ENCODE data around the gene CACNA1C. TPM values are rescaled to one million over a fixed set of nuclear protein-coding genes. Genes with fewer than 3 reads are reported as not detected.

CACNA1C gene
- total RNA-seq, 1 donor from 2014 or later, result 7.3 TPM

DNA sequence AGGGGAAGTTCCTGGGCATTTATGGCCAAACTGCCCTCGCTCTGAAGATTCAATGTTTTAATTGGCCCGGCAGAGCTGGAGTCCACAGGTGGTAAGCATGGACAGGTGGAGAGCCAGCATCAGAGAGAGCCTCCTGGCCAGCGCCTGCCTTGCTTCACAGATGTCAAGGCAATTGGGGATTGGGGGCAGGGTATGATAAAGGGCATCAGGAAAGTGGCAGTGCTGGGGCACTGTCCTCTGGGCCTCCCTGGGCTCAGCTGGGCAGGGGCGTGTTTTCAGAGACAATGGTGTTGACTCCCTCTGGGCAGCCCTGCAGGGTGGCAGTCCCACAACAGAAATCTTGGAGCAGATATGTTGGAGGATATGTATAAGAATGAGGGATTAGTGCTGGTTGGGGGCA, 237.3 kb downstream of the CACNA1C start:
- Histone ChIP-seq H3K9me3 (ENCODE audit: control insufficient read depth in 3 of 3, low read length in 3 of 3) (no peaks in the 10 kb centered on the region), H3K27me3 (ENCODE audit: control insufficient read depth in 3 of 3, insufficient read depth in 3 of 3, low read length in 3 of 3) (peaks cover 3 to 16% (median 4%) of the 10 kb centered on the region in 3 donors), H3K4me3 (ENCODE audit: low read length in 3 of 3) (no peak overlapping the region), H3K4me1 (ENCODE audit: control insufficient read depth in 3 of 3, insufficient read depth in 3 of 3, low read length in 3 of 3) (peaks cover 20 to 31% (median 26%) of the 10 kb centered on the region in 3 donors), H3K27ac (ENCODE audit: low read depth, low read length) (no peak overlapping the region), H3K36me3 (ENCODE audit: control insufficient read depth in 3 of 3, insufficient read depth in 3 of 3, low read length in 3 of 3) (no peaks in the 10 kb centered on the region), H3K9ac (ENCODE audit: low read depth in 1 of 3, low read length in 3 of 3) (no peak overlapping the region)

DNA sequence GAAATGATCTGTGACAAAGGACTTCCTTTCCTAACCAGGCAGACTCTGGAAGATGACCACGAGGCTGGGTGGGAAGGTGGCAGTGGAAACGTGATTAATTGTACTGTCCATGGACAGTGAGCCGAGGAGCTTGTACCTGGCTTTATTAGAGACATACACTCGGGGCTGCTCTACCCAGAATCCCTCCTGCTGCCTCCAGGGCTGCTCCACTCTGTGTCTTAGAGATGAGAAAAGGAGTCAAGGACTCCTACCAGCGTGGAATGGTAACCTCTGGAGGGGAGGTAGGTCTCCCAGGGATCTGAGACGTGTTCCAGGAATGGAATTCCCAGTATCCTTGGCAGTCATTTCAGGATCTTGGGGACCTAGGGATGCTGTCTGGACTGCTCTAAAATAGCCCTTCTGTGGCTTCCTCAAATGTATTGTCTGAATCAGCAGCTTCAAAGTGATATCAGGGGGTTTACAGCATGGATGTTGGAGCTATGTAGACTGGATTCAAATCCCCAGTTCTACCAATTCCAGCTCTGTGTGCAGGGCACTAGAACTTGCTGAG, 237.8 kb downstream of the CACNA1C start:
- Histone ChIP-seq H3K36me3 (ENCODE audit: control insufficient read depth in 3 of 3, insufficient read depth in 3 of 3, low read length in 3 of 3) (no peaks in the 10 kb centered on the region), H3K9ac (ENCODE audit: low read depth in 1 of 3, low read length in 3 of 3) (no peak overlapping the region), H3K4me3 (ENCODE audit: low read length in 3 of 3) (no peak overlapping the region), H3K27me3 (ENCODE audit: control insufficient read depth in 3 of 3, insufficient read depth in 3 of 3, low read length in 3 of 3) (peaks cover 3 to 11% (median 4%) of the 10 kb centered on the region in 3 donors), H3K27ac (ENCODE audit: low read depth, low read length) (no peak overlapping the region), H3K4me1 (ENCODE audit: control insufficient read depth in 3 of 3, insufficient read depth in 3 of 3, low read length in 3 of 3) (peaks cover 16 to 27% (median 23%) of the 10 kb centered on the region in 3 donors), H3K9me3 (ENCODE audit: control insufficient read depth in 3 of 3, low read length in 3 of 3) (no peaks in the 10 kb centered on the region)

DNA sequence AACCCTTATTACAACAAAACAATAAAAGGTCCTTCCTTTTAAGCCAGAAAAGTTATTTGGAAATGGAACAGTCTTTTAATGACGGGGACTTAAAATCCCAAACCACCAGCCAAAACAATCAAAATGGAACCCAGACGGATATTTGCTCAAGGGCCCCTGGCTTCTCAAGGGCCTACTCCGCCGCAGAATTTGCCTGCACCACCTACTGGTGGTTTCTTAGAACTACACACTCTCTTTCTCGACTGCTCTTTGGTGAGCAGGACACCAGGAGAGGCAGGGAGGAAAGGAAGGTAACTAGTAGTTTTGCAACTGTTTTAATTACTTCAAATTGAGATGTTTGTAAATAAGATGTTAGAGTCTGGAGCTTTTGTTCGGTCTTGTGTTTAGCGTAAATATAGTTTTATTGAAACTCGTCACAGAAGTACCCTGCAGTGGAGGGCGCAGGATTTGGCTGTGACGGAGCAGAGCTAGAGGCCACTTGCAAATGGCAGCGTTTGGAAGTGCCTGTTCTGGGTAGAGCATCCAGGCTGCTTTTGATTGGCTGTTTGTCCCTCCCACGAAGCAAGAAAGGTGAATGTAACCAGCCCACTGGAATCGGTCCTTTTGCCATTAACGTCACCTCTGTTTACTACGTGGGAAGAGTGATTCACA, 238.5 kb downstream of the CACNA1C start:
- H3K27ac ChIP-seq (ENCODE audit: low read depth, low read length), result no peak overlapping the region
- no peak overlapping the region for H3K4me3 ChIP-seq (ENCODE audit: low read length in 3 of 3)
- no peaks in the 10 kb centered on the region for H3K36me3 ChIP-seq (ENCODE audit: control insufficient read depth in 3 of 3, insufficient read depth in 3 of 3, low read length in 3 of 3)
- no peaks in the 10 kb centered on the region for H3K9me3 ChIP-seq (ENCODE audit: control insufficient read depth in 3 of 3, low read length in 3 of 3)
- H3K27me3 ChIP-seq (ENCODE audit: control insufficient read depth in 3 of 3, insufficient read depth in 3 of 3, low read length in 3 of 3), result peaks cover 3 to 15% (median 4%) of the 10 kb centered on the region in 3 donors
- peaks cover 13 to 27% (median 27%) of the 10 kb centered on the region in 3 donors for H3K4me1 ChIP-seq (ENCODE audit: control insufficient read depth in 3 of 3, insufficient read depth in 3 of 3, low read length in 3 of 3)
- H3K9ac ChIP-seq (ENCODE audit: low read depth in 1 of 3, low read length in 3 of 3), result no peak overlapping the region

- Histone ChIP-seq H3K4me3 (ENCODE audit: low read length in 3 of 3) (no peak overlapping the region), H3K27ac (ENCODE audit: low read depth, low read length) (no peak overlapping the region), H3K4me1 (ENCODE audit: control insufficient read depth in 3 of 3, insufficient read depth in 3 of 3, low read length in 3 of 3) (peaks cover 14 to 28% (median 22%) of the 10 kb centered on the region in 3 donors)
Measured at GRCh38 chr12:2291947-2292346, 239.2 kb downstream of the CACNA1C start.

DNA sequence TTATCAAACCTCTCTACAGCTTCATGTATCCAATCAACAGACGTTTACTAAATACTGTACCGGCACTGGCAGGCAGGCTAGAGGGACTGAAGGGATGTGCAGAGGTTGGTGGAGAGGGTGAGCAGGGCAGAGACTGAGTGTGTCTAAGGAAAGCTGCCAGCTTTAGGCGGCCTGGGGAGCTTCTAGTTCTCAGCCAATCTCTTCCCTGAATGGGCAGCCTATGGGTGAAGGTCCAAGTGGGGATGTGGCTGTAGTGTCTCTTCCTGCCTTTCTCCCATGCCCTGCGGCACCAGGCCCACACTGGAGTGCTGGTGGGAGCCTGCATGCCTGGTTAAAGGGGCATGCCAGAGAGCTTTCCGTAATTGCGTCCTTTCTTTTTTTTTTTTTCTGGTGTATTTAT, 239.8 kb downstream of the CACNA1C start:
- Histone ChIP-seq H3K9me3 (ENCODE audit: control insufficient read depth in 3 of 3, low read length in 3 of 3) (no peaks in the 10 kb centered on the region), H3K4me1 (ENCODE audit: control insufficient read depth in 3 of 3, insufficient read depth in 3 of 3, low read length in 3 of 3) (peaks cover 11 to 24% (median 18%) of the 10 kb centered on the region in 3 donors), H3K27ac (ENCODE audit: low read depth, low read length) (no peak overlapping the region), H3K9ac (ENCODE audit: low read depth in 1 of 3, low read length in 3 of 3) (no peak overlapping the region), H3K4me3 (ENCODE audit: low read length in 3 of 3) (no peak overlapping the region), H3K36me3 (ENCODE audit: control insufficient read depth in 3 of 3, insufficient read depth in 3 of 3, low read length in 3 of 3) (no peaks in the 10 kb centered on the region), H3K27me3 (ENCODE audit: control insufficient read depth in 3 of 3, insufficient read depth in 3 of 3, low read length in 3 of 3) (peaks cover 3 to 15% (median 4%) of the 10 kb centered on the region in 3 donors)

More at GRCh38 chr12:2291947-2292346, 239.2 kb downstream of the CACNA1C start:
- Histone ChIP-seq H3K36me3 (ENCODE audit: control insufficient read depth in 3 of 3, insufficient read depth in 3 of 3, low read length in 3 of 3) (no peaks in the 10 kb centered on the region), H3K27me3 (ENCODE audit: control insufficient read depth in 3 of 3, insufficient read depth in 3 of 3, low read length in 3 of 3) (peaks cover 3 to 15% (median 4%) of the 10 kb centered on the region in 3 donors), H3K9me3 (ENCODE audit: control insufficient read depth in 3 of 3, low read length in 3 of 3) (no peaks in the 10 kb centered on the region), H3K9ac (ENCODE audit: low read depth in 1 of 3, low read length in 3 of 3) (no peak overlapping the region)

DNA sequence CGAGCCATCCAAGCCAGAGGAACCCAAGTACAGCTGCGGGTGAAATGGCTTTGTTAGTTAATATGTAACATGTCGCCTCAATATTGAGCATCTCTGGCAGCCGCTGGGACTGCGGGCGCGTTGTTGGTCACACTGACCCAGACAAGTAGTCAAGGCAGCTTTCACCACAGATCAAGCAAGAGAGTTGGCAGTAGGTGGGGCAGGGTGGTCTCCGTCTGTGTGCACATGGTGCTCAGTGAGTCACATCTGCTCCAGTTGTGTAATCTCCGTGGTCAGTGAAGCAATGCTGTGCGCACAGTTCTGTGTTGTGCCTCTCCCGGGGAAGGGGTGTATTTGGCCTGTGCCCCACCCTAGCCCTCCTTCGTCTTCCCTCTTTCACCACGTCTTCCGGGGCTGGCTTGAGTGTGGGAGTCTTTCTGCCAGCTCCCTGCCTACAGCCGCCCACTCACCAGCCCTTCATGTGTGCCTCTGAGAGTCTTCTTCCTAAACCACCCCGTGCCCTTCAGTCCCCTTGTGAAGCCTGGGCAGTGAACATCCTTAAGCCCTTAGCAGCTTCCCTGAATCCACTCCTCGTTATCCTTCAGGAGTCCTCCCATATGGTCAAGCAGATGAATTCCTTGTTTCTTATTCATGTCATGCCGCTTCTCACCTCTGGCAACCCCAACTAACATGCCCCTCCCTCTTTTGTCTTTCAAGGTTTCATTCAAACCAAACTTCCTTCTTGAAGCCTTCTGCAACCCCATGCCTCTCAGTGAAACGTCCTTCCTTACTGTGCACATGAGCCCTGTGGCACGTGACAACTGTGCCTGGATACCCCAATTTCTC, 242.1 kb downstream of the CACNA1C start:
- Histone ChIP-seq H3K4me1 (ENCODE audit: control insufficient read depth in 3 of 3, insufficient read depth in 3 of 3, low read length in 3 of 3) (peaks cover under 1 to 7% (median 5%) of the 10 kb centered on the region in 3 donors), H3K27me3 (ENCODE audit: control insufficient read depth in 3 of 3, insufficient read depth in 3 of 3, low read length in 3 of 3) (peaks cover 0 to 4% (median 0%) of the 10 kb centered on the region in 3 donors), H3K4me3 (ENCODE audit: low read length in 3 of 3) (no peak overlapping the region), H3K9ac (ENCODE audit: low read depth in 1 of 3, low read length in 3 of 3) (no peak overlapping the region), H3K9me3 (ENCODE audit: control insufficient read depth in 3 of 3, low read length in 3 of 3) (no peaks in the 10 kb centered on the region), H3K36me3 (ENCODE audit: control insufficient read depth in 3 of 3, insufficient read depth in 3 of 3, low read length in 3 of 3) (no peaks in the 10 kb centered on the region), H3K27ac (ENCODE audit: low read depth, low read length) (no peak overlapping the region)

- Histone ChIP-seq H3K9ac (ENCODE audit: low read depth in 1 of 3, low read length in 3 of 3) (no peak overlapping the region), H3K4me1 (ENCODE audit: control insufficient read depth in 3 of 3, insufficient read depth in 3 of 3, low read length in 3 of 3) (peaks cover 3 to 11% (median 7%) of the 10 kb centered on the region in 3 donors), H3K4me3 (ENCODE audit: low read length in 3 of 3) (no peak overlapping the region)
Measured at GRCh38 chr12:2295941-2296461, 243.2 kb downstream of the CACNA1C start.

GRCh38 chr12:2297004-2297403, 244.2 kb downstream of the CACNA1C start:
- no peak overlapping the region for H3K4me3 ChIP-seq (ENCODE audit: low read length in 3 of 3)
- H3K36me3 ChIP-seq (ENCODE audit: control insufficient read depth in 3 of 3, insufficient read depth in 3 of 3, low read length in 3 of 3), result no peaks in the 10 kb centered on the region
- peaks cover 0 to 4% (median 0%) of the 10 kb centered on the region in 3 donors for H3K27me3 ChIP-seq (ENCODE audit: control insufficient read depth in 3 of 3, insufficient read depth in 3 of 3, low read length in 3 of 3)
- no peak overlapping the region for H3K9ac ChIP-seq (ENCODE audit: low read depth in 1 of 3, low read length in 3 of 3)
- no peaks in the 10 kb centered on the region for H3K9me3 ChIP-seq (ENCODE audit: control insufficient read depth in 3 of 3, low read length in 3 of 3)
- H3K27ac ChIP-seq (ENCODE audit: low read depth, low read length), result no peak overlapping the region
- H3K4me1 ChIP-seq (ENCODE audit: control insufficient read depth in 3 of 3, insufficient read depth in 3 of 3, low read length in 3 of 3), result peaks cover 8 to 15% (median 14%) of the 10 kb centered on the region in 3 donors

More at GRCh38 chr12:2295941-2296461, 243.2 kb downstream of the CACNA1C start:
- H3K27me3 ChIP-seq (ENCODE audit: control insufficient read depth in 3 of 3, insufficient read depth in 3 of 3, low read length in 3 of 3), result peaks cover 0 to 4% (median 0%) of the 10 kb centered on the region in 3 donors
- no peak overlapping the region for H3K27ac ChIP-seq (ENCODE audit: low read depth, low read length)
- no peaks in the 10 kb centered on the region for H3K9me3 ChIP-seq (ENCODE audit: control insufficient read depth in 3 of 3, low read length in 3 of 3)
- no peaks in the 10 kb centered on the region for H3K36me3 ChIP-seq (ENCODE audit: control insufficient read depth in 3 of 3, insufficient read depth in 3 of 3, low read length in 3 of 3)

GRCh38 chr12:2297658-2298057, 244.9 kb downstream of the CACNA1C start:
- Histone ChIP-seq H3K4me1 (ENCODE audit: control insufficient read depth in 3 of 3, insufficient read depth in 3 of 3, low read length in 3 of 3) (peaks cover 10 to 19% (median 15%) of the 10 kb centered on the region in 3 donors), H3K9me3 (ENCODE audit: control insufficient read depth in 3 of 3, low read length in 3 of 3) (no peaks in the 10 kb centered on the region), H3K9ac (ENCODE audit: low read depth in 1 of 3, low read length in 3 of 3) (no peak overlapping the region), H3K4me3 (ENCODE audit: low read length in 3 of 3) (no peak overlapping the region), H3K27ac (ENCODE audit: low read depth, low read length) (no peak overlapping the region), H3K36me3 (ENCODE audit: control insufficient read depth in 3 of 3, insufficient read depth in 3 of 3, low read length in 3 of 3) (no peaks in the 10 kb centered on the region), H3K27me3 (ENCODE audit: control insufficient read depth in 3 of 3, insufficient read depth in 3 of 3, low read length in 3 of 3) (peaks cover 0 to 4% (median 3%) of the 10 kb centered on the region in 3 donors)

Data from skeletal muscle tissue (tissue), 4 donors.